Epithelial cell of esophagus (primary cell): ENCODE results near the gene SLC7A6OS.

ENCODE experiments used
- DNase-seq: peaks from one replicate; pipeline ENCODE4 v3.0.0; 2010; ENCODE audit warnings: low read depth
- H3K4me3 ChIP-seq: 2 replicates; pipeline ENCODE4 v1.5.1; 2011; ENCODE audit warnings: mild to moderate bottlenecking, low read length, control low read depth
- TF ChIP-seq, protein P1 (sequence below): IDR thresholded peaks from 2 replicates; pipeline ENCODE4 v1.5.1; 2011; ENCODE audit warnings: low read depth, mild to moderate bottlenecking, low read length, control low read depth, inconsistent platforms; ENCODE audit not compliant: insufficient read depth; ENCODE audit errors: missing control alignments

Gene SLC7A6OS

DNA sequence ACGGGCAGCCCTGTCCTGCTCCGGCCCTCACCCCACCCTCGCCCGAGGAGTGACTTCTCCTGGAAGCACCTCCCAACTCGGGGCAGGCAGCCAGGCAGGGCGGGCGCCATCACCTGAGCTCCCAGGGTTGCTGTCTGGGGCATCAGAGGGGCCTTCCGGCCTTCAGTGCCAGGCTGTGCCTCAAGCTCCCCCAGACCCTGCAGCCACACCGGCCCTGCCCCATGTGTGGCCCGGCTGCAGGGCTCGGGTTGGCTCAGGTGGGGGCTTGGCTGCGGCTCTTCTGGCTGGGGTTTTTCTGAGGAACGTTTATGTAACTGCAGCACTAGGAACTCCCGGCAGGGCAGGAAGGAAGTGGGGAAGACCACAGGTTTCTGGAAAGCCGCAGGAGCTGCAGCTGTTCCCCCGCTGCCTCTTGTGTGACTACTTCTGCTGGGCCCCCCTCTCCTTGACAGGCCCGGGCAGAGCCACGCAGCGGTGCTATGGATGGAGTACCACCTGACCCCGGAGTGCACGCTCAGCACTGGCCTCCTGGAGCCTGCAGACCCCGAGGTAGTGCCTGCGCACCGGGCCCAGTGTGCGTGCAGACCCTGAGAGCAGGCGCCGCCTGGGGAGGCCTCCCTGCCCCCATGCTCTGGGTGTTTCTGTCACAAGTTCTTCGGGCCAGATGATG, 45.6 kb upstream of the SLC7A6OS start:
- H3K4me3 ChIP-seq: no peak overlapping the region

DNA sequence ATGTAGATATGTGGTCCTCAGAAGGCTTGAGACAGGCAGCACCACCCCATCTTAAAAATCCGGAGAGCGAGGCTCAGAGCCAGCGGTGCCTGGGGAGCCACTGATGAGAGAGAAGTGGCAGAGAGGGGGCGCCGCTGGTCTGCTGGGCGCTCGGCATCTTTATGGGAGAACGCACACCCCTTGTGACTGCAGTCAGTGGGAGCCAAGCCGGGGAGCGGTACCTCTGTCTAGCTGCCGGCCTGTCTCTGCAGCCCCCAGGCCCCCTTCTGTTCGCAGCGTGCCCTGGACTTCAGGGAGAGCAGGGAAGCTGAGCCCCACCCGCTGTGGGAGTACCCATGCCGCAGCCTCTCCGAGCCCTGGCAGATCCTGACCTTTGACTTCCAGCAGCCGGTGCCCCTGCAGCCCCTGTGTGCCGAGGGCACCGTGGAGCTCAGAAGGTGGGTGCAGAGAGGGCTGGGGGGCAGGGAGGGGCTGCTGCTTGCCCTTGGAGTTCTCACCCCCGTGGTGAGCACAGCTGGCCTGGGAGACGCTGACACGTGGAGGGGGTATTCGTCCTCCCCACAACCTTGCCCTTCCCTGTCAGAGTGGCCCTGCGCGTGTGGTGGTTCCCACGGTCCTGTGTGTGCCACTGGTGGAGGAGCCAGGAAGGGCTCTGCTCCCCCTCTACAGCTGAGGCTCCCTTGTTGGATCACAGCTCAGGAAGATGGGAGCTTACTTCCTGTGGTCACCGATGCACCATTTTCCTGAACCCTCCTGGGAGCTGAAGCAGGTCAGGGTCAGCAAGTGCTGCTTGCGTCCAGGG, 44.9 kb upstream of the SLC7A6OS start:
- no peak overlapping the region for H3K4me3 ChIP-seq
- TF ChIP-seq, protein P1, sequence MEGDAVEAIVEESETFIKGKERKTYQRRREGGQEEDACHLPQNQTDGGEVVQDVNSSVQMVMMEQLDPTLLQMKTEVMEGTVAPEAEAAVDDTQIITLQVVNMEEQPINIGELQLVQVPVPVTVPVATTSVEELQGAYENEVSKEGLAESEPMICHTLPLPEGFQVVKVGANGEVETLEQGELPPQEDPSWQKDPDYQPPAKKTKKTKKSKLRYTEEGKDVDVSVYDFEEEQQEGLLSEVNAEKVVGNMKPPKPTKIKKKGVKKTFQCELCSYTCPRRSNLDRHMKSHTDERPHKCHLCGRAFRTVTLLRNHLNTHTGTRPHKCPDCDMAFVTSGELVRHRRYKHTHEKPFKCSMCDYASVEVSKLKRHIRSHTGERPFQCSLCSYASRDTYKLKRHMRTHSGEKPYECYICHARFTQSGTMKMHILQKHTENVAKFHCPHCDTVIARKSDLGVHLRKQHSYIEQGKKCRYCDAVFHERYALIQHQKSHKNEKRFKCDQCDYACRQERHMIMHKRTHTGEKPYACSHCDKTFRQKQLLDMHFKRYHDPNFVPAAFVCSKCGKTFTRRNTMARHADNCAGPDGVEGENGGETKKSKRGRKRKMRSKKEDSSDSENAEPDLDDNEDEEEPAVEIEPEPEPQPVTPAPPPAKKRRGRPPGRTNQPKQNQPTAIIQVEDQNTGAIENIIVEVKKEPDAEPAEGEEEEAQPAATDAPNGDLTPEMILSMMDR: no peak
- DNase-seq: no peak

More for the DNA sequence above, 45.6 kb upstream of the SLC7A6OS start:
- TF ChIP-seq, protein P1: no peak
- DNase-seq: no peak

DNA sequence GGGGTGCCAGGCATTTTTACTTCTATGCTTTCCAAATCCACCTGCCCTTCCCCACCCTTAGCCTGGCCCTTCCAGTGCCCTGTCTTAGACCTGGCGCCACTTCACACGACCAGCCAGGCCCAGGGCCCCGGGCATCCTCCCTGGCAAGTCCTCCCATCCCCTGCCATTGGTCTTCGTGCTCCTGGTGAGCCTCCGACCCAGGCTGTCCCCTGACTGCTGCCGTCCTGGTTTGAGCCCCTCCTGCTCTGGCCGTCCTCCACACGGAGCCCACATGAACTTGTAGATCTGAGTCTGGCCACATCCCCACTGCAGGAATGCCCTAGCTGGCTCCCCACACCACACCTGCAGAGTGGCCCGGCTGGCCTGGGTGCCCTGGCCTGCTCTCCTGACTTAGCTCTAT, 44.1 kb upstream of the SLC7A6OS start:
- TF ChIP-seq, protein P1: no peak
- no peak overlapping the region for H3K4me3 ChIP-seq
- DNase-seq: no peak

DNA sequence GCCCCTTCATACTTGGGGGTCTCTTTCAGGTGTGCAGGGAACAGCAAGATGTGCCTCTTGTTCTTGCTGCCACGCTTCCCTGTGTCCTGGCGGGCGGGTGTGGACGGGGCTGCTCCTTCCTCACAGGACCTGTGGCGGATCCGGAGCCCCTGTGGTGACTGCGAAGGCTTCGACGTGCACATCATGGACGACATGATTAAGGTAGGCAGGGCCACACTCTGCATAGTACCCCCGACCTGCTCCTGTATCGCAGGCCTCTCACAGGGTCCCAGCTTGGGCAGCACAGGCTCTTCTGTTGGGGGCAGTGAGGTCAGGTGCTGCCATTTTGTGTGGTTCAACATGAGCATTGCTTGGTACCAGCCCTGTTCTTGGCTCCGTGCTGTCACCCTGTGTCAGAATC, 42.6 kb upstream of the SLC7A6OS start:
- TF ChIP-seq, protein P1: no peak
- DNase-seq: no peak
- H3K4me3 ChIP-seq: no peak overlapping the region

DNA sequence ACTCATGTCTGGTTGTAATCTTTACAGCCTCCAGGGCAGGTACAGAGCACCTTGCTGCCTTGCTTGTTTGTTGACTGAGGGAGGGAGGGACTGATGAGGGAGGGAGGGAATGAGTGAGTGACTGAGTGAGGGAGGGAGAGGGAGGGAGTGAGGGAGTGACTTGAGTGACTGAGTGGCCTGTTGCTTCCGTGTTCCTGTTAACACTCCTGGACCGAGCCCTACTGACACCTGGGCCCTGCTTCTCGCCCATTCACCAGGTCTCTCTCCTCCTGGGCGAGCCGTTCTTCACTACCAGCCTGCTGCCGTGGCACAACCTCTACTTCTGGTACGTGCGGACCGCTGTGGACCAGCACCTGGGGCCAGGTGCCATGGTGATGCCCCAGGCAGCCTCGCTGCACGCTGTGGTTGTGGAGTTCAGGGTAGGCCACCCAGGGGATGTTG, 41.3 kb upstream of the SLC7A6OS start:
- H3K4me3 ChIP-seq: no peak overlapping the region
- DNase-seq: peak; percentile 80
- TF ChIP-seq, protein P1: no peak

DNA sequence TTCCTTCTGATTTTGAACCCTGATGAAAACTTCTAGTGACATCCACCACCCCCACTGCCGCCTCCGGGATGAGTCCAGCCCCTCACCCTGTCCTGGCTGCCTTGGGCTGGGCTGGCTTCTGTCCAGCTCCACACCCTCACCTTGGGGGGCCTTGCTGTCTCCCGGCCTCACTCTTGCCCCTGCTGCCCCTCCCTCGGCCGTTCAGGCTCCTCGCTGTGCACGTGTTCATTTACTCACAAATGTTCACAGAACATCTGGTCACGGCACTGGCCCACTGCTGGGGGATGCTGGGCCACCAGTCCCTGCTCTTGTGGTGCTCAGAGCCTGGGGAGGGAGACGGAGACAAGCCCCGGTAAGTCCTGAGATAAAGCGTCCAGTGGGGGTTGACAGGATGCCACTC, 40.7 kb upstream of the SLC7A6OS start:
- no peak overlapping the region for H3K4me3 ChIP-seq
- no peak for DNase-seq
- TF ChIP-seq, protein P1: no peak
